ENCODE results near the gene COQ9.

COQ9 gene

DNA sequence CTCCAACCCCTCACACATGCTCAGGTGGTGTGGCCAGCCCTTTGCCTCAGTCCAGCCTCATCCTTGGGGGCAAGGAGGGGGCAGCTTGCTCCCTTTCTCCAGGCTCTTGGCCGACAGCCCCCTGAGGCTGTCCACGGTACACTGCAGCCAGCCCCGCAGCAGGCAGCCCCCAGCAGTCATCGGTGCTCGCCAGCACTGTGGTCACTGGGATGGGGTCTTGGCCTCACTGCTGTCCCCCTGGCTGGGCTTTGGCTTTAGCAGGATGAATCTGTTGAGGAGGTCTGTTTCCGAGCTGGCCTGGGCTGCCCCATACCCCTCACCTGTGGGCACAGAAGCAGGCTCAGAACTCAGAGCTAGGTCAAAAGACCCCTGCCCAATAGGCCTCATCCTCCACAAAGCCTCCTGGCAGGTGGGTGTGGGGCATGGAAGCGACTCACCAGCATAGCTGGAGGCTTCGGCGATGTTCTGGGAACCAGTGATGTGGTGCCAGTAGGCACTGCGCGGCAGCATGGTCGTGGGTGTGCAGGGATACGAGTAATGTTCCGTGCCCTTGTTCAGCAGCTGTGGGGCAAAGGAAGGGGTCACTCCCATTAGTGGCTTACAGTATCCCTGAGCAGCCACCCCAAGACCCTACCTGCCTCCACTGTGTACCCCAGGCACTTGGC is 26.0 kb downstream of the COQ9 start:
- DNase-seq (ENCODE audit: low spot score), result peak; percentile 74

DNA sequence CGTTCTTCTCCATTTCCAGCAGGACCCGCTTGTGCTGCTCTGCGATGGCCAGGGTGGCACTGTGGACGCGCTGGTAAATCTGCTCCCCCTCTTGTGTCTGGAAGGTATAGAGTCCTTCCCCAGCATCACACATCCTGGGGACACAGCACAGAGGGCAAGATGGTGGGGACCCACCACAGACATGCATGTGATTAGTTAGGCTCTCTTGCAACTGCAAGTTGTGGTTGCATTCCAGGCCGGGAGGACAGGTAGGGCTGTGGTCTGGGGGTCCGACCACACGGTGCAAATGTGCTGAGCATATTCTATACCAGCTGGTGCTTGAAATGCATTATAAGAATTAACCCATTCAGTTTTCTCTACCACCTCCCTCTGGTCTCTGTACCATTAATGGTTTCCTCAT is 26.6 kb downstream of the COQ9 start:
- DNase-seq (ENCODE audit: low spot score), result no peak

DNA sequence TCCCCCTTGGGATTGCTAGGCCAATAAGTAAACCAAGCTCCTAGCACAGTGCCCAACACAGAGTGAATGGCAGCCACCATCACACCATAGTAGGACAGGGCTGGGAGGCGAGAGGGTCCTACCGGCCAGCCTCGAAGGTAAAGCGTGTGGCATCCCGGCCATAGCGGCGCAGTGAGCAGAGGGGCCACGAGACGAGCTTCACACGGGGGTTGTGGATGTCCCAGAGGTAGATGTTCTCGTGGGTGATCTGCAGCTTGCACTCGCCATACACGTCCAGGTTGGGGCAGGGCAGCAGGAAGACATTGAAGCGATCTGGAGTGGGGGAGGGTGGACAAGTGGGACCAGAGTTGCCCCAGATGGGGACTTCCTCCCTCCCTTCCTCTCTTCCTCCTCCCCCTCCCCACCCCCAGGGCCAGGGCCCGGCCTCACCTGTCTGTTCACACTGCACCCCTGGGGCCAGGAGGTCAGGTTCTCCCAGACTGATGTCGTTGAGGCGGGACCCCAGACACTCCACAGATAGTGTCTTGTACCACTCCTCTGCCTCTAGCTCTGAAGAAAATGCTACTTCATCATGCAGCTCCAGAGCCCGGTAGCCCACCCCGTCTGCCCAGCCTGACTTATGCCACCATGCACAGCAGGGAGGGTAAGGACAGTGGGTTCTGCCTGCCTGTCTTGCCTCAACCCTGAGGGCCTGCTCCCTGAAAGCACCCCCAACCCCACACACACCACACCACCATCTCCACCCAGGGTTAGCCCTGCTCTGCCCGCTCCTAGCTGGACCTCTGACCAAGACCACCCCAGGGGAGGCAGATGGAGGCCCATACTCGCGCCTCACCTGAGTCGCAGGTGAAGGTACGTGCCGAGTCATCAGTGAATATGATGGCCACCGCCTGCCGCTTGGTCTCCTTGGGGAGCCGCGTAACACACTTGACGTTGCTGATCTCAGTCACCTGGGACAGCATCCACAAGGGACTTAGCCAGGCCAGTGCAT is 27.7 kb downstream of the COQ9 start:
- no peak for DNase-seq (ENCODE audit: low spot score)

DNA sequence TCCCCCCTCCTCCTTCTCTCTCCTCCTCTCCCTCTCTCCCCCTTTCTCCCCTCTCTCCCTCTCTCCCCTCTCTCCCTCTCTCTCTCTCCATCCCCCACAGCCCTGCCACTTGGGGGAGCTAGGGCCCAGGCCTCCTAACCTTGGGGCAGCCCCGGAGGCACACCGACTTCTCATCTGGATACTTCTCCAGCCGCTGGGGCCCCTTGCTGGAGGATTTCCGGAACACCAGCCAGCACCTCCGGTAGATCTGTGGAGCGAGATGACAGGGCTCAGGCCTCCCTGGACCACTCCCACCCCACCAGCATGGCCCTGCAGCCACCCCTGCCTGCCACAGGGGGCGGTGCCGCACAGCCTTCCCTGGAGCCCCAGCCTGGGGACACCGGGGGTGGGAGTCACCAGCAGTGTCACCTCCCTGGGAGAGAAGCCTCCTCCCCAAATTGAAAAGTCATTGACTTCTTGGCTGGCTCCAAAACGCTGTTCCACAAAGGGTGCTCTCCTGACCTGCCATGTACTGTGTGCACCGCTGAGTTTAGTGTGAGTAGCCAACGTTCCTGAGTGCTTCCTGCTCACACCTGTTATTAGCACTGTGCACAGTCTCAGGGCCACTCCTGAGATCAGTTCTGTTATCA is 28.5 kb downstream of the COQ9 start:
- no peak for DNase-seq (ENCODE audit: low spot score)

DNA sequence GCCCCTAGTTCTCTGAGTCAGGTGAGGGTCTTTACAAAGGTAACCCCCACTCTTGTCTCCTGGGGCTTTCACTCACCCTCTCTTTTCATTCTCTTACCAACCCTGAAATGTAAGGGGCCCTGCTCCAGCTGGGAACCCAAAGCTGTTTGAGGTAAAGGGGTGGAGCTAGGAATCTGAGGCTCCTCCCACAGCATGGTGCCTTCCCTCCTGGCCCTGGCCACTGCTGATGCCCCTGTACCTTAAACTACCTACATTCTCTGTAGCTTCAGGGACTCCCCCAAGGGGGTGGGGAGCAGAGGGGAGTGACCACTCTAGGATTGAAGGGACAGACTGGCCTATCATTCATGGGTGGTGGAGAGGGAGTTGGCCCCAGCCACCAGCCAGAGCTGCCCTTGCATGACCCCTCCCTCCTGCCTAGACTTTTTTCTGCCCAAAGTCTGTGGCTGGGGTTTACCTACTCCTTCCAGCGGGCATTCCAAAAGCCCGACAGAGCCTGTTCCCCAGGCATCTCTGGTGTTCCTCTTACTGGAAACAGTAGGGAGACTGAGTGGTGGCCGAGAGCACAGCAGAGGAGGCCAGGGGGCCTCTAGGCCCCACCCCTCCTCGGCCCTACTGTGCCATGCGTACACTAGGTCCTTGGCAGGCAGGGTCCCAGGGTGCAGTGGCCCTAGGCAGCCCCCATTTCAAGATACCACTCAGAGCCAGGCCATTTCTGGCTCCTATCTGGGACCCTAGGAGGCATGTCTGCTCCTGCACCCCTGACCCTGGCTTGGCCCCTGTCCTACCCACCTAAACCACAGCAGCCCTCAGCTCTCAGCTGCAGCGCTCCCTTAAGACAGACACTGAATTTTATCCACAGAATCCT is 29.5 kb downstream of the COQ9 start:
- no peak for DNase-seq (ENCODE audit: low spot score)

DNA sequence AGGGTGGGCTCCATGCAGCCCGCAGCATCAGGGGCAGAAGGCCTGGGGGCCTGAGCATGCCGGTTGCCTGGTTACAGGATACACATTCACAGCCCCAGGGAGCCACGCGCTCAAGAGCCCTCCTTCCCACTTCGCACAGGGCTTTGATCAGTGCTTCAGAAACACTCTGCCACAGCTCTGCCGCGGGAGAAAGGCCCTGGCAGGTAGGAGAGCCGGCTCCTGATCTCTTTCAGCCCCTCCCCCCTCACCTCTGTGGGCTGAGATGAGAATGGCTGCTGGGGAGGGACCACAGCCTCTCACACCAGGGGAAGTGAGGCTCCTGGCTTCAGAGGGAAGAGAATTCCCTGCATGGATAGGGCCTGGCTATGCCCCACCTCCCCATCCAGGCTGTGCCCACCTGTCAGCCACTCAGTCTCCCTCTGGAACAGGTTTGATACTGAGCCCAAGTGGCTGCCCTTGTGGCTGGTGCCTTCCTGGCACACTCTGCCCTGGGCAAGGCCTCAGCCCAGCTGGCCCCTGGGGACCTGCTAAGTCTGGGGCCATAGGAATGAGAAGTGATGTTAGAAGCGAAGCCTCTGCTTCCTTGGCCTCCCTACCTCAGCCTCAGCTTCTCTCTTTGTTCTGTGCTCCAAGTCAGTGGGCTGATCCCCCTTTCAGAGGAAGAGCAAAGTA is 30.4 kb downstream of the COQ9 start:
- no peak for DNase-seq (ENCODE audit: low spot score)

DNA sequence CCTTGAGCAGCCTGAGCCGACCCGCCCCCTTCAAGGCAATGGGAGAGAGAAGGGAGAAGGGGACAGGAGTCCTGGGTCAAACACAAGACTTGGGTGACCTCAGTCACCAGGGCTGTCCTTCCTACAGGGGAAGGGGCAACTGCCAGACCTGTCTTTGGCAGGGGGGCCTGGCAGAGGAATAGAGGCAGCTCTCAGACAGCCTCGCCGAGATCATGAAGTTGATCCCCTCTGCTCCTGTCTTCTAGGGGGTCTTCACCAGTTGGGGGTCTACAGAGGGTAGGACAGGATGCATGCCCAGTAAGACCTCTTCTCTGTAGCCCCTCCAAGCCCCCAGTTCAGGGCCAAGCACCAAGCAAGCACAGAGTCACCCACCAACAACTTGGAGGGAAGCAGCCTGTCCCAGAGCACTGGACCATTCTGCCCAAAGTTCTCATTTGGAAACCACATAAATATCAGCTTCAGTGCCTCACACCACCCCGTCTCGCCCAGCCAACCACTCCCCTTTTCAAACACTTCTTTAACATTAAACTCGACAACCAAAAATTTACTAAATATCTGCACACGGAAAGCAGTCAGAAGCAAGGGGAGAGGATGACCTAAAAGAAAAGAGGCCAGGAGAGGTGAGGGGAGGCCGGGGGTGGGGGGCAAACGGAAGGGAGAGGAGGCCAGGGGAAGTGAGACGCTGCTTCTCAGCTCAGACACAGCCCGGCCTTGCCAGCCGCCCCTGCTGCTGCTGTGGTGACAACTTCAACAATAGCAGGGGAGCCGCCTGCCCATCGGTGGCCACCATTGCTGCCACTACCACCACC is 31.3 kb downstream of the COQ9 start:
- DNase-seq (ENCODE audit: low spot score), result no peak

DNA sequence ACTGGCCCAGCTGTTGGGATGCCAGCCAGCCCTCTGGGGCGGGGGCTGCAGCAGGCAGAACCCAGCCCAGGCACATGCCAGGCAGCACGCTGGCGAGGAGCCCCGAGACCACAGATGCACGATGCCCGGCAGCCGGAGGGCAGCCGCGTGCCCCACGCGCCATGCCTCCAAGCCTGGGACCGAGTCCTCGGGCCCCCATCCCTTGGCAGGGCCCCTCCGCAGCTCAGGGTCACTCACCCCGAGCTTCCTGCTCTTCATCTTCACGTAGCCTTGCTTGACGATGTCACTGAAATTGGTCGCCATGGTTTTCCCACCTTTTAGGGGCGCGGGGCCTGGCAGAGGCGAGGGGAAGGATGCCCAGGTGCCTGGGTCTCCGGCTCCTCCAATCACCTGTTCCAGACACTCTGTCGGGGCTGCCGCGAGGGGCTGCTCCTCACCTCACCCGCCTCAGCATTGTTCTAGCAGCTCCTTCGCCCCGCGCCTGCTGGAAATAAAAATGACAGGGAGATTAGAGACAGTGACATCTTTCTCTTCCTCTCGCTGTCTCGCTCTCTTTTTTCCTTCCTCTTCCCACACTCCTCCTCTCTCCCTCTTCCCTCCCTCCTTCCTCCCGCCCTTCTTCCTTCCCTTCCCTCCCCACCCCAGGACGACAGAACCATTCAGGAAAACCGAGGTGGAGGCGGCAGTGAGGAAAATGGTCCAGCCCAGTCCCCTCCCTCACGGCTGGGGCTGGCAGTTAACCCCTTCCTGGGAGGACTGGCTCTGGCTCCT is 32.1 kb downstream of the COQ9 start:
- DNase-seq (ENCODE audit: low spot score), result peak; percentile 70

DNA sequence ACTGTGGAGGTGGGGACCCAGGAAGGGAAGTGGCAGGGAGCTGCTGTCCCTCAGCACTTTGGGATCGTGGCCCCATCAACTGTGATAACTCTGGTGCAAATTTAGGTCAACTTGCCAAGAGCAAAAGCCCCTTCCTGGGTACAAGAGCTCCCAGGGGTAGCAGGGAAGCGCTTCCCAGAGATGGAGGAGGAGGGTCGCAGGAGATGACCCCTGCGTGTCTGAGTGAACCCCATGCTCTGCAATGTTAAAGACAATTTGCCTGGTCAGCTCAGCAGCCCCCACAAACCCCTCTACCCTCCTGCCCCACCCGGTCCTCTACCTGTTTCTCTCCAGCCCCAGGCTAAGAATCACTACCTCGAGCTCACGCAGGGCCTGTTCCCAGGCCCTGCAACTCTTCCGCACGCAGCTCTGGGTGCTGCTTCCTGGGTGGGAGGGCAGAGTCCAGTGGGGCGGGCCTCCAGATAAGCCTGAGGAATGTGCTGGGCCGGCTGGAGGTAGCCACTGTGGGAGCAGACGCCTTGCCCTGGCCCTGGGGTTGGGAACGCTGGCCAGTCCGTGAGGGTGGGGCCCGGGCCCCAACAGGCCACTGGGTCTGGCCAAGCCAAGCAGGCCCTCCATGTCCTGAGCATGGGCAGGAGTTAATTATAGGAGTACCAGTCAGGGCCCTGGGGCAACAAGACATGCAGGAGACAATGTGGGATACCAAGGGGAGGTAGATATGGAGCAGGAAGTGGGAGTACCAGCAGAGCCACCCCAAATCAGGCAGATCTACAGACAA is 32.9 kb downstream of the COQ9 start:
- DNase-seq (ENCODE audit: low spot score), result no peak

DNA sequence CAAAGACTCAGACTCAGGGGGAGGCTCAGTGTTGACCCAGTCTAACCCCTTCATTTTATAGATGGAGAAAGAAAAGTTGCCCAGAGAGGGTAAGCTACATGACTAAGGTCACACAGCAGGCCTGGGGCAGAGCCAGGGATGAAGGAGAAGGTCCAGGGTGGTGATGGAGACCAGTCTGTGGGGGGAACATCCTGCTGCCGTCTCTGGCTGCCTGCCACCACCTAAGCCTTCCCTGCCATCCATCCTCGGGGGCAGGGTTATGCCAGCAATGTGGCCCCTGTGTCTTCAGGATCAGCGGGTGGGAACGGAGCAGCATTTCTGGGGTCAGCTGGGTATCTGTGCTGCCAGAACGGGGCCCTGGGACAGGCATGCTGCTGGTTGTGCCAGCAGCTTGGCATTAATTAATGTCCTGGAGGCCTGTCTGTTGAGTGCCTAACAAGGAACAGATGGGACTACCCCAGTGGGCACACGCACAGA is 33.5 kb downstream of the COQ9 start:
- DNase-seq (ENCODE audit: low spot score), result no peak

DNA sequence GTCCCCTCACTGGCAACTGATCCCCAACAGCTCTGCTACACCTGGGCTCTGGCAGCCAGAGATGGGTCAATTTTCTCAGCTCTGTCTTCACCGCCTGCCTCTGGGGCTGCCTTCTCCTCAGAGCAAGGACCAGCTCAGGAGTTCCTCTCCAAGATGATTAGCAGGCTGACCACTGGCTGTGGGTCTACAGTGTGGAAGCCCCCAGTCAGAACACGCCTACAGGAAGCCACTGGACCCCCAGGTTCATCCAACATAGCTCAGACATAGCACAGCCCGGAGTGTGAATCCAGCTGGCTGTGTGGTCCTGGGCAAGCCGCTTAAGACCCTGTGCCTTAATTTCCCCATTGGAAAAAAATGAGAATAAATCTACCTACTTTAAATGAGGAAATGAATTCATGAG is 34.1 kb downstream of the COQ9 start:
- DNase-seq (ENCODE audit: low spot score), result no peak

DNA sequence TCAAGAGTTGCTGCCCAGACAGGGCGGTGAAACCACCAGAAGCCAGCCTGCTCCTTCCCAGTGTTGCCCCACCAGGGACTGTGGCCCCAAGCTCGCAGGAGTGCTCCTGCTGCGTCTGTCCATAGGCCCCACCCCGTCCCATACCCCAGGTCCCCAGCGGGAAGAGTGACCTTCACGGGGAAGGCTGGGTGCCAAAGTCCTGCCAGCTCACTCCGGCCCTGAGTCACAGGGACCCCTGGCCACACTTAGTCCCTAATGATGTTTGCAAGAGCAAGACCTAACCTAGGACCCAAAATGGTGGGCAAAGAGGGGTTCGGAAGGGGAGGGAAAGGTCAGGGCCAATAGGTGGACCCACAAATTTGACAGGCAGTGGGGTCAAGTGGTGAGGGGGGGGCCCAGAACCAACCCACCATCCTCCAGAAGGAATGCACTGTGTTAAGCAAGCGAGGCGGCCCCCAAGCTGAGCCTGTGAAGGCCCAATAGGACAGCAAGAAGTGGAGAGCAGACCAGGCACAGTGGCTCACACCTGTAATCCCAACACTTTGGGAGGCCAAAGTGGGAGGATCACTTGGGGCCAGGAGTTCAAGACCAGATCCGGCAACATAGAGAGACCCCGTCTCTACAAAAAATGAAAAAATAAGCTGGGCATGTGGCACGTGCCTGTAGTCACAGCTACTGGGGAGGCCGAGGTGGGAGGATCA is 35.7 kb downstream of the COQ9 start:
- DNase-seq (ENCODE audit: low spot score), result no peak

DNA sequence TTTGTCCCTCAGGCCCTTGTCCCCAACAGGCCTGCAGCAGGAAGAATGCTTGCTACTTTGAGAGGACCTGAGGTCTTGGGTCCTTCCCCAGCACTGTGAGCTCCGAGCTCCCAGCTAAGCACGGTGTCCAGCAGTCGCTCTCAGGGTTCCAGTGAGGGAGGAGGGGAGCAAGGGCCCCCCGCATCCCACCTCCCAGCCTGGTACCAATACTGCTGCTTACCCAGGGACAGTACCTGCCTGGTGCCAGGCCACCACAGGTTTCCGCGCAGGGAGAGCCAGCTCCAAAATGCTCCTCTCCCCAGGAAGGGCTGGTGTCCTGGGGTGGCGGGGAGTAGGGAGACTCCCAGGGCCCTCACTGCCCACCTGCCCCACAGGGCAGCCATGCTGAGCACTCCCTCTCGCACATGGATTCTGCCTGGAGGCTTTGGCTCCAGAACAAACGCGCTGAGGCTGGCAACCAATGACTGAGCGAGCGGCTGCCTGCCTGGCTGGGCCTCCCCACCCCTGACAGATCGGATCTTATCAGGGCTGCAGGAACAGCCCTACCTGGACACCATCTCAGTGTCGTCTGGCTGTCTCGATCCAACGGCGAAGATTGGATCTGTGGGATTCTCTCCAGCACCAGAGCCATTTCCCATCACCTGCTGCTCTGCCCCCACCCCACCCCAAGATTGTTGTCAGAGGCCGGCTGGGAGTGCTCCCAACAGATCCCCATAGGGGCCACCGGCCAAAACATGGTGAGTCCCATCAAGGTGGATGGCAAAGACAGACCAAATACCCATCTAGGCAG is 36.6 kb downstream of the COQ9 start:
- DNase-seq (ENCODE audit: low spot score), result no peak

DNA sequence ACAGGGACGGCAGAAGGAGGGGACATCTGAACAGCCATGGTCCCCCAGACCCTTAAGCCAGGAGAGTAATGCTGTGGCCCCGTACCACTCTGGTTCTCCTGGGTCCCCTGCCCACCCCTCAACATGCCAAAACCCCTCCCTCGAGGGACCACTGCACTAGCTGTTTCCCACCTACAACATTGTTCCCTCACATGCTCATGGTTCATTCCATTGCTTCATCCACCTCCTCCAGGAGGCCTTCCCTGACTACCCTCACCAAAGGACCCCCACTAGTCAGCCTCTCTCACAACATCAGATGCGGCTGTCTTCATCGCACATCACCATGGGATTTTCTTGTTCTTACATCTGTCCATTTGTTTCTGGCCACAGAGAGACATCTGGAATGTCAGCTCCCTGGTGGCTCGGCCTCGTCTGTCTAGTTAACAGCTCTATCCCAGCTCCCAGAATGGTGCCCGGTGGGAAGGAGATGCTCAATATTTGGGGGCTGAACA is 37.3 kb downstream of the COQ9 start:
- DNase-seq (ENCODE audit: low spot score), result no peak

DNA sequence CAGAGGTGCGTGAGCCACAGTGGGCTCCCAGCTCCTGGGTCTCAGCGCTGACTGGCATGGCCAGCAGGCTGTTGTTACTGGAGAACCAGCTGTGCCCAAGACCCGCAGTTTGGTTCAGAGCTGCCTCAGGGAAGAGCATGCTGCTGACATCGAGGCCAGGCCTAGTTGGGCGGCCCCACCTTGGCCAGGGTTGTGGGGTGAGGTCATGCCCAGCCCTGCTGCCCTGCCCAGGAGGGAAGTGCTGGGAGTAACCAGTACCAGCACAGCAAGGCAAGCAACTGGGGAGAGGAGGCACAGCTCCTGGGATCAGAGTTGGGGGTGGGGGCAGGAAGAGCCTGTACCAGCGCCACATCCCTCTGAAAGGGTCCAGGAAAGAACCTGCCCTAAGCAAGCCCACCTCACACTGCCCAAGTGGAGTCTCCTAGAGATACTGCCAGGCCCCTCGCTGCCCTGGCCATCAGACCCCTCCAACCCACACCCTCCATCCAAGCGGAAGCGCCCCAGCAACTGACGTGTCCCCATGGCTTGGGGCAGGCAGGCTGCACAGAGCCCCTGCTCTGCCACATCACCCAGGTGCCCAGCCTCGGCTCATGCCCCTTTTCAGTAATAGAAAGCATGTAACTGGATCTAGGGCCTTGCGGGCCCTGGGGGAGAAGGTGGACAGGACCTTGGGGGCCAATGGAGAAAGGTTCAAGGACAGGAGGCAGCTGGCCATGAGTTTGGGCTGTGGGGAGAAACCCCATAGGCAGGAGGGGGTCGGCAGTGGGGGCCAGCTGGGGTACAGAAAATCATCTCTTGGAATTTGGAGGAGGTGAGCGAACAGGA is 38.0 kb downstream of the COQ9 start:
- no peak for DNase-seq (ENCODE audit: low spot score)

Data from Ammon's horn (tissue), 1 donor.